Thyroid gland (tissue), 4 donors: ENCODE results near the gene TBL1XR1.

Source experiments
- CTCF ChIP-seq, 6 experiments: fragments of 200-600 bp in 3 of 6; fragments of 450-650 bp in 3 of 6; sonication (generic) in 3 of 6; IDR thresholded peaks; one replicate each; pipeline ENCODE4 v1.5.1; 2016 to 2019; ENCODE audit warnings: antibody characterized with exemption in 6 of 6, mild to moderate bottlenecking in 2 of 6, inconsistent platforms in 1 of 6, moderate library complexity in 1 of 6
- POLR2A ChIP-seq, 2 donors: fragments of 450-650 bp; IDR thresholded peaks; one replicate each; pipeline ENCODE4 v1.6.1; 2017; ENCODE audit warnings: antibody characterized with exemption in 2 of 2, mild to moderate bottlenecking in 2 of 2, moderate library complexity in 1 of 2

- TF ChIP-seq CTCF (IDR thresholded peaks at IDR 0.05) (no peak), POLR2A (IDR thresholded peaks at IDR 0.05) (no peak)
These were observed 89.6 kb downstream of the TBL1XR1 start for GRCh38 chr3:177107461-177108239.
